CD4-positive, CD25-positive, alpha-beta regulatory T cell (primary cell): Measurements from ENCODE around the gene SVIL. TPM values are rescaled to one million over a fixed set of nuclear protein-coding genes. Genes with fewer than 3 reads are reported as not detected.

Source experiments
- ATAC-seq, 2 donors: fragments of 150-1000 bp; cut with Tn5 transposase; one replicate each; pipeline ENCODE4 v1.10.0; 2021; ENCODE audit warnings: low read depth in 2 of 2, moderate number of reproducible peaks in 2 of 2, moderate library complexity in 1 of 2
- DNase-seq, 3 donors: peaks; one replicate each; pipeline versions ENCODE4 v3.0.0 to v3.0.0-alpha.2; 2012 to 2022; ENCODE audit warnings: mixed read lengths in 1 of 3
- H3K27ac ChIP-seq: one replicate; pipeline ENCODE4 v1.7.0; 2013; ENCODE audit warnings: mild to moderate bottlenecking, low read length; ENCODE audit not compliant: insufficient read depth, poor library complexity, severe bottlenecking
- H3K27me3 ChIP-seq: one replicate; pipeline ENCODE4 v1.7.0; 2013; ENCODE audit warnings: low read length; ENCODE audit not compliant: control insufficient read depth, insufficient read depth
- H3K36me3 ChIP-seq: one replicate; pipeline ENCODE4 v1.7.0; 2013; ENCODE audit warnings: mild to moderate bottlenecking, low read length, moderate library complexity; ENCODE audit not compliant: control insufficient read depth, insufficient read depth
- H3K4me1 ChIP-seq: 2 replicates; pipeline ENCODE4 v1.7.0; 2013; ENCODE audit warnings: mild to moderate bottlenecking, low read length; ENCODE audit not compliant: insufficient read depth, control insufficient read depth, poor library complexity, severe bottlenecking
- H3K4me3 ChIP-seq: one replicate; pipeline ENCODE4 v1.7.0; 2013; ENCODE audit warnings: low read depth, mild to moderate bottlenecking, low read length, moderate library complexity
- H3K9me3 ChIP-seq, 2 experiments: 1 replicate in 1 of 2; 2 replicates in 1 of 2; pipeline ENCODE4 v1.7.0; 2013; ENCODE audit warnings: low read length in 2 of 2, mild to moderate bottlenecking in 1 of 2, moderate library complexity in 1 of 2; ENCODE audit not compliant: control insufficient read depth in 2 of 2
- H3K27ac Mint-ChIP-seq, 3 donors: one replicate each; pipeline ENCODE4 v1.8.0; 2020 to 2022; ENCODE audit warnings: mild to moderate bottlenecking in 3 of 3, mixed read lengths in 3 of 3, moderate library complexity in 2 of 3
- H3K27me3 Mint-ChIP-seq: one replicate; pipeline ENCODE4 v1.8.0; 2022; ENCODE audit warnings: mild to moderate bottlenecking, mixed read lengths
- H3K36me3 Mint-ChIP-seq: one replicate; pipeline ENCODE4 v1.8.0; 2020; ENCODE audit warnings: mixed read lengths
- H3K4me1 Mint-ChIP-seq, 4 donors: one replicate each; pipeline ENCODE4 v1.8.0; 2020 to 2022; ENCODE audit warnings: mixed read lengths in 4 of 4, mild to moderate bottlenecking in 1 of 4
- H3K4me3 Mint-ChIP-seq, 4 donors: one replicate each; pipeline ENCODE4 v1.8.0; 2020 to 2022; ENCODE audit warnings: mild to moderate bottlenecking in 4 of 4, mixed read lengths in 4 of 4, moderate library complexity in 3 of 4
- H3K9me3 Mint-ChIP-seq, 7 donors: one replicate each; pipeline ENCODE4 v1.8.0; 2020 to 2022; ENCODE audit warnings: mixed read lengths in 7 of 7, mild to moderate bottlenecking in 3 of 7, moderate library complexity in 2 of 7
- polyA plus RNA-seq, 4 donors: library from polyadenylated mRNA; unstranded; fragments of 300-500 nt; fragmentation: Illumina TruSeq; gene quantifications; one replicate each; pipeline ENCODE4 v1.2.3, GENCODE V29; 2021
- total RNA-seq: library from RNA; stranded (reverse); gene quantifications from one replicate; pipeline ENCODE4 v1.2.3, GENCODE V29; 2022

The SVIL gene
- total and polyA plus RNA-seq, 5 donors from 2014 or later: 0.49 to 12.3 (median 3.8) TPM

DNA sequence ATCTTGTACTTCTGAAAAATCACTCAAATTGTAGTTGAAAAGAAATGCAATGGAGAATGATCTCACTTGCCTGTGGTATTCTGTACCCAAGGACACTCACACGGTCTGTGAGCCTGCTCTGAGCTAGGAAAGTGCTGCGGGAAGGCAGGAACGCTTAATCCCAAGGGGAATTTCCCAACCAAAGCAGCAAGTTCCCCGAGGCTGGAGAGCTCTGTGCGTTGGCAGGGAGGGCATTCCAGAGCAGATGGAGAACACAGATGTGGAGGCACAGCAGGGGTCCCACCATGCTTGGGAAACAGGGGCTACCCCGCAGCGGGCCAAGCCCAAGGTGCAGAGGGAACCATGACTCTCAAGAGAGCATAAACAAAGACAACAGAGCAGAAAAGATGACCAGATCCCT, 13.6 kb downstream of the SVIL start:
- no peak overlapping the region for H3K4me3 Mint-ChIP-seq
- H3K36me3 ChIP-seq: no peaks in the 10 kb centered on the region
- no peaks in the 10 kb centered on the region for H3K27me3 ChIP-seq
- no peaks in the 10 kb centered on the region for H3K9me3 Mint-ChIP-seq
- ATAC-seq (no peak), DNase-seq (no peak)
- no peaks in the 10 kb centered on the region for H3K9me3 ChIP-seq
- H3K27ac ChIP-seq: no peak overlapping the region
- no peaks in the 10 kb centered on the region for H3K4me1 ChIP-seq
- no peak overlapping the region for H3K4me3 ChIP-seq
- H3K27me3 Mint-ChIP-seq: peaks cover 4% of the 10 kb centered on the region
- H3K36me3 Mint-ChIP-seq: peaks cover 6% of the 10 kb centered on the region
- peak overlapping the region in 1 of 3 donors; percentile 46 for H3K27ac Mint-ChIP-seq
- H3K4me1 Mint-ChIP-seq: peaks cover 0 to 12% (median 7%) of the 10 kb centered on the region in 4 donors

DNA sequence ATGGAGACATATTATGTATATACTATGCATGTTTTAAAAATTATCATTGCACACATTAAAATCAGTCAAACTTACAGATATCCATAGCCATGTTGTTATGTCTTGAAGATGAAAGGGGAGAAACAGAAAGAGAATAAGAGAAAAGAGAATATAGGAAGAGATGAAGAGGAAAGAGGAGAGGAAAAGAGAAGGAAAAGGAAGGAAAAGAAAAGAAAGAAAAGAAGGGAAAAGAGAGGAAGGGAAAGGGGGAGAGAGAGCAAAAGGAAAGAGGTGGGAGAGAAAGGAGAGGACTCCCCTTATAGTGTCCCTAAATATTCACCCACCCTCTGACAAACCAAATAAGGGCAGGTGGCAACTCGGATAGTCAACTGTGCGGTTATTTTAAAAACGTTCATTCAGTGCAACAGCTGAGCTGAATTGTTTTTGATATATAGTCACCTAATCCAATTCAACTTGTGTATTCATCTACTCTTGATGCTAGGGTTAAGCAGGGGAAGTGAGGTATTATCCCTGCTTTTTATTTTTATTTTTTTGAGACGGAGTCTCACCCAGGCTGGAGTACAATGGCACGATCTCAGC, 14.6 kb downstream of the SVIL start:
- peaks cover 4% of the 10 kb centered on the region for H3K27me3 Mint-ChIP-seq
- Histone ChIP-seq H3K4me3 (no peak overlapping the region), H3K36me3 (no peaks in the 10 kb centered on the region), H3K27ac (no peak overlapping the region), H3K4me1 (no peaks in the 10 kb centered on the region), H3K9me3 (no peaks in the 10 kb centered on the region), H3K27me3 (no peaks in the 10 kb centered on the region)
- no peaks in the 10 kb centered on the region for H3K36me3 Mint-ChIP-seq
- no peaks in the 10 kb centered on the region for H3K9me3 Mint-ChIP-seq
- H3K4me1 Mint-ChIP-seq: peaks cover 0 to 13% (median 7%) of the 10 kb centered on the region in 4 donors
- DNase-seq: no peak
- ATAC-seq: no peak
- H3K27ac Mint-ChIP-seq: no peak overlapping the region
- H3K4me3 Mint-ChIP-seq: no peak overlapping the region

DNA sequence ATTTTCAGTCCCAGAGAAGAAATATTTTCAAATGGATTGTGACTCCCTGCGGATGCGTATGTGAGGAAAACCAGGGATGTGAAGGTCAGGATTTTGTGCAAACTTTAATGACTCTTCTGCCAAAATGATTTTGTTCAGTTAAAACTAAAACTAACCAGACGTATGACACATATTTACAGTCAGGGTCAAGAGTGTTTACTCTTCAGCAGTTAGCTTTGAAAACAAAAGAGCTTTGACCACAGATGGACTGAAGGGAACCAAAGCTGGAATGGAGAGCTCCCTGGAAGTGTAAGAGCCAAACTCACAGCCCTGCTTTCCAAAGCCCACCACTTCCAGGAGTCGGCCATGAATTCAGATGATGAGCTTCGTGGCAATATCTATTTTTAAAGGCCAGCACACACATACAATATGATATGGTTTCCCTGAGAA, 15.5 kb downstream of the SVIL start:
- no peak overlapping the region for H3K4me3 Mint-ChIP-seq
- peaks cover 0 to 13% (median 4%) of the 10 kb centered on the region in 4 donors for H3K4me1 Mint-ChIP-seq
- Histone ChIP-seq H3K4me1 (no peaks in the 10 kb centered on the region), H3K36me3 (no peaks in the 10 kb centered on the region), H3K27ac (no peak overlapping the region), H3K4me3 (no peak overlapping the region), H3K9me3 (no peaks in the 10 kb centered on the region), H3K27me3 (no peaks in the 10 kb centered on the region)
- DNase-seq (no peak), ATAC-seq (no peak)
- H3K27me3 Mint-ChIP-seq: peaks cover 4% of the 10 kb centered on the region
- H3K9me3 Mint-ChIP-seq: peaks cover 0 to 2% (median 0%) of the 10 kb centered on the region in 7 donors
- H3K27ac Mint-ChIP-seq: peak overlapping the region in 1 of 3 donors; percentile 9
- no peaks in the 10 kb centered on the region for H3K36me3 Mint-ChIP-seq

DNA sequence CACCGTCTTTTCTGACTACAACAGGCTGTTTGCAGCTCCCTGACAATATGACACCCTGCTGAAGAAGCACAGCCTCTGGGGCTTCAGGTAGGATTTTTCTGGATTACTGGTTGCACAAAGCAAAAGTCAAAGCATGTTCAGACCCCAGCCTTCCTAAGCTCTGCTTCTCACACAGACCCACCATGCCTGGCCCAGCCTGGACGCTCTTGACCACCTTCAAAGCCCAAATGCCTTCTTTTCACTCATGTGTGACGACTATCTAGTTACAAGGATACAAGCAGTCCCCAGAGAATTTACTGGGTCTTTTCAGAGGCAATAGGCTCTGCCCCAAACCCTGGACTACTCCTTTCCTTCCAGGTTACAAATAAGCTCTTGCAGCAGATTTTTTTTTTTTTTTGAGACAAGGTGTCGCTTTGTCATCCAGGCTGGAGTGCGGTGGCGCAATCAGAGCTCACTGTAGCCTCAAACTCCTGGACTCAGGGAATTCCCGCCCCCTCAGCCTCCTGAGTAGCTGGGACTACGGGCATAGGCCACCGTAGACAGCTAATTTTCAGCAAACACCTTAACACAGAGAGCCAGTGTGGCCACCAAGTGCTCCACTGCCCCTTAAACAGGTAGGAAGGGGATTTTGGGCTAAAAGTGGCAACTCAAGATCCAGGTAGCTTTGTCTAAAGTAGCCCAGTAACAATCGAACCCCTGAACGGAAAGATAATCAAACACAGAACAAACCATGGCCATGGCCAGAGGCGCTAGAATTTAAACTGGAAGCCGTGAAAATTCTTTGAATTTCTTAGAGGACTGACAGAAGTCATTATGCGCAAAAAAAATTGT, 16.2 kb downstream of the SVIL start:
- Histone ChIP-seq H3K9me3 (no peaks in the 10 kb centered on the region), H3K4me1 (no peaks in the 10 kb centered on the region), H3K27ac (no peak overlapping the region), H3K4me3 (no peak overlapping the region), H3K36me3 (no peaks in the 10 kb centered on the region), H3K27me3 (no peaks in the 10 kb centered on the region)
- Mint-ChIP-seq H3K4me1 (peaks cover 0 to 13% (median 4%) of the 10 kb centered on the region in 4 donors), H3K27me3 (peaks cover 4% of the 10 kb centered on the region), H3K4me3 (no peak overlapping the region), H3K27ac (peak overlapping the region in 1 of 3 donors; percentile 20), H3K36me3 (no peaks in the 10 kb centered on the region), H3K9me3 (peaks cover 0 to 3% (median 0%) of the 10 kb centered on the region in 7 donors)
- DNase-seq (no peak), ATAC-seq (no peak)

DNA sequence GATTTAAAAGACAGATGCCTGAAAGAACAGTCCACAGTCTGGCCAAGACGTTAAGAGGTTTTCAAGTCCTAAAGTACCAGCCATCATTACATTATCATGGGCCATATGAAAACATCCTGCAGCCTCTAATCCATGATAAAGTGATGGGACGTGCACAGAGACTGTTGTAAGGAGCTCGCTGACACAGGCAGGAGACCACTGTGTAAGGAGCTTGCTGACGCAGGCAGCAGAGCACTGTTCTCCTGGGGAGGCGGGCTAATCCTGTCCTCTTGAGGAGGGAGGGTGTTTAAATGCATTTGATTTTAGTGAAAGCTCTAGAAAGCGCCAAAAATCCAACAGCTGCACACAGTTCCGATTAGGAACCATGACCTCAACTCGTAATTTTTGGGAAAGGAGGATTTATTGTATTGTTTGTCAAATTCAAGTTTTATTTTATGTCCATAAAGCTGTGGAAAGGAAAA, 16.9 kb downstream of the SVIL start:
- H3K4me3 Mint-ChIP-seq: peak overlapping the region in 1 of 4 donors; percentile 53
- no peaks in the 10 kb centered on the region for H3K27me3 ChIP-seq
- no peaks in the 10 kb centered on the region for H3K9me3 ChIP-seq
- no peaks in the 10 kb centered on the region for H3K27me3 Mint-ChIP-seq
- ATAC-seq (no peak), DNase-seq (no peak)
- H3K4me1 ChIP-seq: no peaks in the 10 kb centered on the region
- H3K4me1 Mint-ChIP-seq: peaks cover 0 to 13% (median 4%) of the 10 kb centered on the region in 4 donors
- H3K36me3 Mint-ChIP-seq: no peaks in the 10 kb centered on the region
- H3K36me3 ChIP-seq: no peaks in the 10 kb centered on the region
- H3K4me3 ChIP-seq: no peak overlapping the region
- no peak overlapping the region for H3K27ac Mint-ChIP-seq
- H3K9me3 Mint-ChIP-seq: peaks cover 0 to 3% (median 0%) of the 10 kb centered on the region in 7 donors
- no peak overlapping the region for H3K27ac ChIP-seq

DNA sequence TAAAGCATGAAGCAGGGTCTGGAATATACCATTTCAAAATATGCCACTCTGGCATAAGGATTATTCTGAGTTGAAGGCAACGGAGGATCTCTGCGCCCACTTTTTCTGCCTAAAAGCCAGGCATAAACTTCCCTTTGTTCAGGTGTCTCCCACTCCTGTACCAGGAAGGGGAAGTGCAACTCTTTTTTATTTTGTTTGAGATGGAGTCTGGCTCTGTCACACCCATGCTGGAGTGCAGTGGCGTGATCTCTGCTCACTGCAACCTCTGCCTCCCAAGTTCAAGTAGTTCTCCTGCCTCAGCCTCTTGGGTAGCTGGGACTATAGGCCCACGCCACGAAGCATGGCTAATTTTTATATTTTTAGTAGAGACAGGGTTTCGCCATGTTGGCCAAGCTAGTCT, 18.2 kb downstream of the SVIL start:
- Histone ChIP-seq H3K4me1 (no peaks in the 10 kb centered on the region), H3K27ac (no peak overlapping the region), H3K27me3 (no peaks in the 10 kb centered on the region), H3K9me3 (no peaks in the 10 kb centered on the region), H3K4me3 (no peak overlapping the region), H3K36me3 (no peaks in the 10 kb centered on the region)
- Mint-ChIP-seq H3K4me1 (peaks cover 0 to 6% (median 3%) of the 10 kb centered on the region in 4 donors), H3K27ac (peak overlapping the region in 1 of 3 donors; percentile 40), H3K36me3 (no peaks in the 10 kb centered on the region), H3K9me3 (peaks cover 0 to 3% (median 0%) of the 10 kb centered on the region in 7 donors), H3K4me3 (no peak overlapping the region), H3K27me3 (no peaks in the 10 kb centered on the region)
- DNase-seq: no peak
- ATAC-seq: no peak

DNA sequence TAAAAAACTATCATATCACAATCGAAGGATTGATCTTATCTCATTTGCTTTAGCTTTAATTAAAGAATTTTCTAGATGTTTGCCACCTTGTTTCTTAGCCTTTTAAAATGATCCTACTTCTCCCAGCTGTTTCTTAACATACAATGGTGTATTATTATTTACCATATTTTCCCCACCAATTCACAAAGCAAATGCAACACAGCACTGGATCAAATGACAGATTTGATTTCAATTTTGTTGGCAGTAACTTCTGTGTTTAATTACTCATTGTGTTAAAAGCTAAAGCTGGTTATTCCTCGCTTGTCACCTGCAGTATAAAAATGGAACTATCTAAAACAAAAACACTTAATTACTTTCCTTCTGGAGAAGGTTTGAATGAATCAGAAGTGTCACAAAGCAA, 19.6 kb downstream of the SVIL start:
- H3K36me3 Mint-ChIP-seq: peaks cover 8% of the 10 kb centered on the region
- H3K9me3 Mint-ChIP-seq: peaks cover 0 to 3% (median under 1%) of the 10 kb centered on the region in 7 donors
- H3K4me1 ChIP-seq: no peaks in the 10 kb centered on the region
- no peaks in the 10 kb centered on the region for H3K27me3 ChIP-seq
- ATAC-seq (no peak), DNase-seq (no peak)
- H3K27ac ChIP-seq: no peak overlapping the region
- H3K9me3 ChIP-seq: no peaks in the 10 kb centered on the region
- H3K4me1 Mint-ChIP-seq: peaks cover 0 to 11% (median 2%) of the 10 kb centered on the region in 4 donors
- H3K36me3 ChIP-seq: no peaks in the 10 kb centered on the region
- H3K4me3 Mint-ChIP-seq: no peak overlapping the region
- no peak overlapping the region for H3K27ac Mint-ChIP-seq
- H3K27me3 Mint-ChIP-seq: no peaks in the 10 kb centered on the region
- H3K4me3 ChIP-seq: no peak overlapping the region
